Testis (tissue), 2 donors: ENCODE data around the gene NR6A1.

Source experiments
- CTCF ChIP-seq, 3 experiments: fragments of 450-650 bp in 2 of 3; fragments of 200-600 bp in 1 of 3; sonication (generic) in 1 of 3; IDR thresholded peaks; one replicate each; pipeline ENCODE4 v1.5.1; 2016 to 2019; ENCODE audit warnings: antibody characterized with exemption in 3 of 3, mild to moderate bottlenecking in 2 of 3, moderate library complexity in 1 of 3
- POLR2A ChIP-seq: fragments of 450-650 bp; IDR thresholded peaks from one replicate; pipeline ENCODE4 v1.6.1; 2017; ENCODE audit warnings: antibody characterized with exemption, mild to moderate bottlenecking, moderate library complexity

DNA sequence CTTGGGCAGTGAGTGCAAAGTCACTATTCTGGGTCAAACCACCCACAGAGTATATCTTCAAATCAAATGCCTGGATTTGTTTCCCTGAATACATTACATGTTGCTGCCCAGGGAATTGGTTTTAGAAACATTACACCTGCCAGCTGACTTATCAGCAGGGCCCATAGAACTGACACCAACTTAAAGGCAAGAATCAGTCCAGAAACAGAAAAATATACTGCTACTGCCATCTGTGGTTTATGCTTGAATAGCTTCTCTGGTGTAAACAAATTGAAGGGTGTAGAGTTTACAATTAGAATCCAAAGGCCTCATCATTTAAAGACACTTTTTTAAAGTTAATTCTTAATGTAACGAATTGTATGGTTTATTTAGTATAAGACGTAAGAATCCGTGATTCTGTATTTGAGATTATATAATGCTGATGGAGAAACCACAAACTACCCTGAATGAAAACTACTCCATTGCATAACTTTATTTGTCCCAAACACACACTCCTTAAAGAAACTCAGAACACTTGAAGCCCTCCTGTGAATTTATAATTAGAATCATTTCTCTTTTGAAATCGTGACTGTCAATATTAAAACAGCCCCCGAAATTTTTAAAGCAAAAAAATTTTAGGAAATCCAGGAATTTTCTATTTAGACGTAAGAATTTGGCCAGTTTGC is 6.2 kb downstream of the NR6A1 start:
- TF ChIP-seq CTCF (IDR thresholded peaks at IDR 0.05) (peak; percentile 20 to 27 (median 27)), POLR2A (no peak)
